GM23338 (cell line): ENCODE results near the gene ADCY3. TPM values are rescaled to one million over a fixed set of nuclear protein-coding genes. Genes with fewer than 3 reads are reported as not detected.
A peak's percentile ranks its signal among the peaks of the same experiment; 100 is the strongest.

Experiments
- ATAC-seq: fragments of 200-7000 bp; cut with Tn5 transposase; 3 replicates; pipeline ENCODE4 v1.9.1; 2020
- DNase-seq: peaks from one replicate; pipeline ENCODE4 v3.0.0-alpha.2; 2015; ENCODE audit warnings: low spot score
- H2AFZ ChIP-seq: fragments of 200-600 bp; sonication (generic); 2 replicates; pipeline ENCODE4 v1.8.0; 2016; ENCODE audit warnings: antibody characterized with exemption, mild to moderate bottlenecking, moderate library complexity
- H3F3A ChIP-seq: fragments of 200-600 bp; sonication (generic); replicated peaks from 2 replicates; pipeline ENCODE4 v1.8.0; 2017; ENCODE audit warnings: antibody characterized with exemption, mixed run types, low read depth
- H3K27ac ChIP-seq: fragments of 200-600 bp; sonication (generic); 2 replicates; pipeline ENCODE4 v1.6.1; 2016; ENCODE audit warnings: low read depth
- H3K27me3 ChIP-seq: fragments of 200-600 bp; sonication (generic); 2 replicates; pipeline ENCODE4 v1.8.0; 2016; ENCODE audit warnings: mild to moderate bottlenecking, mixed run types, moderate library complexity; ENCODE audit not compliant: insufficient read depth
- H3K36me3 ChIP-seq: fragments of 200-600 bp; sonication (generic); 2 replicates; pipeline ENCODE4 v1.8.0; 2016; ENCODE audit warnings: mild to moderate bottlenecking; ENCODE audit not compliant: insufficient read depth
- H3K4me1 ChIP-seq: fragments of 200-600 bp; sonication (generic); 2 replicates; pipeline ENCODE4 v1.8.0; 2016; ENCODE audit warnings: mild to moderate bottlenecking, moderate library complexity; ENCODE audit not compliant: insufficient read depth
- H3K4me2 ChIP-seq: fragments of 200-600 bp; sonication (generic); 2 replicates; pipeline ENCODE4 v1.7.1; 2017; ENCODE audit warnings: mixed run types
- H3K4me3 ChIP-seq: fragments of 200-600 bp; sonication (generic); 2 replicates; pipeline ENCODE4 v1.6.1; 2016; ENCODE audit warnings: mixed run types
- H3K79me2 ChIP-seq: fragments of 200-600 bp; sonication (generic); replicated peaks from 2 replicates; pipeline ENCODE4 v1.8.0; 2017; ENCODE audit warnings: mild to moderate bottlenecking; ENCODE audit not compliant: insufficient read depth
- H3K9me2 ChIP-seq: fragments of 200-600 bp; sonication (generic); 2 replicates; pipeline ENCODE4 v1.8.0; 2017; ENCODE audit not compliant: insufficient read depth
- H4K20me1 ChIP-seq: fragments of 200-600 bp; sonication (generic); replicated peaks from 2 replicates; pipeline ENCODE4 v1.8.0; 2017; ENCODE audit warnings: mild to moderate bottlenecking; ENCODE audit not compliant: insufficient read depth
- H3K27ac Mint-ChIP-seq: 2 replicates; pipeline ENCODE4 v1.8.0; 2020; ENCODE audit warnings: inconsistent platforms, mild to moderate bottlenecking, moderate library complexity, mixed read lengths
- H3K27me3 Mint-ChIP-seq: 3 replicates; pipeline ENCODE4 v1.8.0; 2022; ENCODE audit warnings: low read depth, mild to moderate bottlenecking, moderate library complexity, mixed read lengths, inconsistent platforms; ENCODE audit not compliant: insufficient read depth, poor library complexity
- H3K36me3 Mint-ChIP-seq: 3 replicates; pipeline ENCODE4 v1.8.0; 2021; ENCODE audit warnings: low read depth, mild to moderate bottlenecking, inconsistent platforms, moderate library complexity, mixed read lengths
- H3K4me1 Mint-ChIP-seq: 3 replicates; pipeline ENCODE4 v1.8.0; 2020; ENCODE audit warnings: mild to moderate bottlenecking, inconsistent platforms, mixed read lengths
- H3K4me3 Mint-ChIP-seq: 3 replicates; pipeline ENCODE4 v1.8.0; 2021; ENCODE audit warnings: moderate library complexity, mild to moderate bottlenecking, inconsistent platforms, mixed read lengths
- H3K9me3 Mint-ChIP-seq: 3 replicates; pipeline ENCODE4 v1.8.0; 2020; ENCODE audit warnings: moderate library complexity, mild to moderate bottlenecking, inconsistent platforms, mixed read lengths
- CREB1 ChIP-seq: fragments of 250-450 bp; sonication (Bioruptor Pico); IDR thresholded peaks from 2 replicates; pipeline ENCODE4 v1.5.0; 2020; ENCODE audit warnings: low read depth, mild to moderate bottlenecking, moderate library complexity
- CTCF ChIP-seq, 2 experiments: fragments of 200-600 bp in 1 of 2; sonication (generic) in 1 of 2; conservative IDR thresholded peaks; 2 replicates each; pipeline versions ENCODE4 v1.5.1 to v1.6.1; 2016 to 2017; ENCODE audit warnings: antibody characterized with exemption in 2 of 2, low read depth in 2 of 2, mild to moderate bottlenecking in 2 of 2, moderate library complexity in 1 of 2
- REST ChIP-seq: IDR thresholded peaks from one replicate; pipeline ENCODE4 v1.6.1; 2018; ENCODE audit warnings: antibody characterized with exemption; ENCODE audit not compliant: unreplicated experiment
- ZNF114 ChIP-seq: fragments of 250-450 bp; sonication (Bioruptor Pico); IDR thresholded peaks from 2 replicates; pipeline ENCODE4 v1.5.0; 2020; ENCODE audit warnings: mild to moderate bottlenecking, moderate library complexity
- ZNF462 ChIP-seq: fragments of 250-450 bp; sonication (Bioruptor Pico); IDR thresholded peaks from 2 replicates; pipeline ENCODE4 v1.5.0; 2020; ENCODE audit warnings: mild to moderate bottlenecking, moderate library complexity
- polyA plus RNA-seq: library from polyadenylated mRNA; unstranded; fragments of >200 nt; fragmentation: Nextera tagmentation; extraction: Ambion mirVana; gene quantifications from 2 replicates; pipeline ENCODE4 v1.2.1, GENCODE V29; 2016
- total RNA-seq: library from RNA; depleted of rRNA; stranded (reverse); fragments of >200 nt; shearing (Covaris generic); gene quantifications from 2 replicates; pipeline ENCODE4 v1.2.3, GENCODE V29; 2014

The ADCY3 gene
- total and polyA plus RNA-seq, 2 experiments from 2014 or later = 9.7 to 32.4 TPM

GRCh38 chr2:24832931-24833701, 86.9 kb downstream of the ADCY3 start:
- no peaks in the 10 kb centered on the region for H3K9me2 ChIP-seq
- Mint-ChIP-seq H3K36me3 (peaks cover 52% of the 10 kb centered on the region), H3K4me3 (no peak overlapping the region; the same call in 2 of the 3 replicates), H3K27me3 (peaks cover 9% of the 10 kb centered on the region), H3K27ac (0 out of 2 replicates have a peak overlapping the region, but pooled peaks have one; percentile 17), H3K9me3 (no peaks in the 10 kb centered on the region), H3K4me1 (peaks cover 19% of the 10 kb centered on the region)
- no peaks in the 10 kb centered on the region for H3K36me3 ChIP-seq
- peak; percentile 57 for ATAC-seq
- no peak overlapping the region for H3K27ac ChIP-seq
- H2AFZ ChIP-seq = no peak overlapping the region
- H4K20me1 ChIP-seq = no peaks in the 10 kb centered on the region
- 0 out of 2 replicates have a peak, but pooled peaks cover 3% of the 10 kb centered on the region for H3K4me1 ChIP-seq
- DNase-seq = no peak
- no peaks in the 10 kb centered on the region for H3K79me2 ChIP-seq
- H3K27me3 ChIP-seq = no peaks in the 10 kb centered on the region
- no peak overlapping the region for H3K4me2 ChIP-seq
- TF ChIP-seq CREB1 (CRISPR knock-in tag) = no peak
- TF ChIP-seq ZNF114 (CRISPR knock-in tag) = no peak
- TF ChIP-seq CTCF (conservative IDR thresholded peaks at IDR 0.05; ENCODE audit: low read depth in 2 of 2) = 0 out of 4 replicates have a peak, but pooled peaks of 1 of the 2 experiments have one; percentile 4
- no peak overlapping the region for H3K4me3 ChIP-seq
- no peaks in the 10 kb centered on the region for H3F3A ChIP-seq

DNA sequence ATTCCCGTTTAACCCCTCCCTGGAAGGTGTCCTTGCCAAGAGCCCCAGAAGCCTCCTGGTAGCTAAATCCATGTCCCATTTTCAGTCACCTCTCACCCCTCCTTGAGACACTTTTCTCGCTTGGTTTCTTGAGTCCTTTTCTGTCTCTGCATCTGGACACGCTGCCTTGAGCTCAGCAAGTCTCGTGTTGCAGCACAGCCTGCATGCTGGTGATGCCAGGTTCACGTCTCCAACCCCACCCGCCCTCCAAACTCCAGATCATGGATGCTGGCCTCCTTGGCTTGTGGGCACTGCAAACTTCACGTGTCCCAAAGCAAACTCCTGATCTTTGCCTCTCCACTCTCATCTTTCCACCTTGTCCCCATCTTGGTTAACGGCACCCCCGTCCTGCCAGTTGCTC, 87.5 kb downstream of the ADCY3 start:
- H3K79me2 ChIP-seq = no peaks in the 10 kb centered on the region
- no peak for ATAC-seq
- peaks cover 52% of the 10 kb centered on the region for H3K36me3 Mint-ChIP-seq
- H3K4me1 ChIP-seq = 0 out of 2 replicates have a peak, but pooled peaks cover 3% of the 10 kb centered on the region
- no peaks in the 10 kb centered on the region for H3K9me2 ChIP-seq
- no peaks in the 10 kb centered on the region for H3K27me3 ChIP-seq
- H3K27ac Mint-ChIP-seq = peak overlapping the region; percentile 39; the same call in 1 of the 2 replicates
- no peak overlapping the region for H3K4me3 ChIP-seq
- peaks cover 13% of the 10 kb centered on the region for H3K27me3 Mint-ChIP-seq
- H3F3A ChIP-seq = no peaks in the 10 kb centered on the region
- H3K9me3 Mint-ChIP-seq = no peaks in the 10 kb centered on the region
- H4K20me1 ChIP-seq = no peaks in the 10 kb centered on the region
- DNase-seq = no peak
- peaks cover 24% of the 10 kb centered on the region for H3K4me1 Mint-ChIP-seq
- H2AFZ ChIP-seq = no peak overlapping the region
- no peak overlapping the region for H3K4me2 ChIP-seq
- H3K27ac ChIP-seq = no peak overlapping the region
- H3K36me3 ChIP-seq = no peaks in the 10 kb centered on the region
- H3K4me3 Mint-ChIP-seq = no peak overlapping the region
- TF ChIP-seq CTCF (conservative IDR thresholded peaks at IDR 0.05; ENCODE audit: low read depth in 2 of 2) (no peak), ZNF462 (CRISPR knock-in tag) (no peak), ZNF114 (CRISPR knock-in tag) (no peak), REST (no peak)
